Measurements from ENCODE around the gene GPR39.
"Not testable (repeated sequence)": the region's sequence is repeated elsewhere in the genome, so short reads cannot be mapped to it uniquely, and the experiment has no call there.

GPR39 gene

GRCh38 chr2:132416723-132417395 is at the start of gene GPR39:
Gene GPR39, plus strand, starts transcription at chr2:132416805.
- peak; percentile 48 for DNase-seq (ENCODE audit: low spot score)
- FAIRE-seq = peak; percentile 84

- DNase-seq (ENCODE audit: low spot score) (no peak), FAIRE-seq (no peak)
Observed at GRCh38 chr2:132368191-132368590, 48.4 kb upstream of the GPR39 start.

DNA sequence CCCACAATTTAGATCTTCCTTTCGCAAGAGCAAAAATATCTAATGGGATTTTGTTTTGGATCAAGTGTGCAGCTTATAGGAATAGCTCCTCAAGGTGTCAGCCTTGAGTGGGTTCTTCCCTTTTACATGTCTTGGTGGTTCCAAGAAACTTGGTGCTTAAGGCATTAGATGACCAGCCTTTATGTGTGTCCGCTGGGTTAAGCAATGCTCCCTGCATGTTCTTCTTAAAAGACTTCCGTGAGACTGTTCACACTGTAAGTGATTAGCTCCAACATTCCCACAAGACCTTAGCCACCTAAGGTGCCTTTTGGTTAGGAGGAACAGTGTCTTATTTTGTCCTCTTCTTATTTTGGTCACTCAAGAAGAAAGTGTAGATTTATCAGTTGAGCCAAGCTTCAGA is 44.3 kb upstream of the GPR39 start:
- DNase-seq (ENCODE audit: low spot score) = no peak
- no peak for FAIRE-seq

GRCh38 chr2:132373391-132374135 is 43.0 kb upstream of the GPR39 start:
- FAIRE-seq (no peak), DNase-seq (ENCODE audit: low spot score) (no peak)

- FAIRE-seq (no peak), DNase-seq (ENCODE audit: low spot score) (no peak)
Observed at GRCh38 chr2:132374151-132374550, 42.5 kb upstream of the GPR39 start.

GRCh38 chr2:132374551-132374950 is 42.1 kb upstream of the GPR39 start:
- DNase-seq (ENCODE audit: low spot score) = no peak
- FAIRE-seq = no peak

- DNase-seq (ENCODE audit: low spot score) = no peak
- no peak for FAIRE-seq
Observed at GRCh38 chr2:132374961-132375360, 41.6 kb upstream of the GPR39 start.

DNA sequence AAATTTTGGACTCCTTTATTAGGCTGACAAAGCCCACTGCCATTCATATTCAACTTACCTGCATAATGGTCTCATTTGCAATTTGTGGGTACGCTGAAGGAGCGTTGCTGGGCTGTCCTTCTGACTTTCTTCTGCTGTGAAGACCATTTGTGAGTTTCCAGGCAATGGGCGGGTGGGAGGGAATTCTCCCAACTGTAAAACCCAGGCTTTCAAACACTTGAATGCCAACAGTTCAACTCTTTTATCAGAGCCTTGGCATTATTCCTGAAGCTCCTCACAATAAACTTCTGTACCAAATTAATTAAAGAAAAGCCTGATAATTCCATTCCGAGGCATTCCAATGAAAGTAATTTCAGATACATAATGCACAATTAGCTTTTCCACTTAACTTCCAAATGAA is 35.2 kb upstream of the GPR39 start:
- no peak for FAIRE-seq

GRCh38 chr2:132383956-132384355 is 32.6 kb upstream of the GPR39 start:
- DNase-seq (ENCODE audit: low spot score) (no peak), FAIRE-seq (no peak)

More for the DNA sequence above, 35.2 kb upstream of the GPR39 start:
- no peak for DNase-seq (ENCODE audit: low spot score)

GRCh38 chr2:132384491-132385151 is 32.0 kb upstream of the GPR39 start:
- no peak for DNase-seq (ENCODE audit: low spot score)
- no peak for FAIRE-seq

GRCh38 chr2:132387126-132387525 is 29.5 kb upstream of the GPR39 start:
- FAIRE-seq (no peak), DNase-seq (ENCODE audit: low spot score) (no peak)

GRCh38 chr2:132390076-132390475 is 26.5 kb upstream of the GPR39 start:
- no peak for DNase-seq (ENCODE audit: low spot score)
- no peak for FAIRE-seq

GRCh38 chr2:132391378-132391777 is 25.2 kb upstream of the GPR39 start:
- DNase-seq (ENCODE audit: low spot score) = no peak
- FAIRE-seq = no peak

DNA sequence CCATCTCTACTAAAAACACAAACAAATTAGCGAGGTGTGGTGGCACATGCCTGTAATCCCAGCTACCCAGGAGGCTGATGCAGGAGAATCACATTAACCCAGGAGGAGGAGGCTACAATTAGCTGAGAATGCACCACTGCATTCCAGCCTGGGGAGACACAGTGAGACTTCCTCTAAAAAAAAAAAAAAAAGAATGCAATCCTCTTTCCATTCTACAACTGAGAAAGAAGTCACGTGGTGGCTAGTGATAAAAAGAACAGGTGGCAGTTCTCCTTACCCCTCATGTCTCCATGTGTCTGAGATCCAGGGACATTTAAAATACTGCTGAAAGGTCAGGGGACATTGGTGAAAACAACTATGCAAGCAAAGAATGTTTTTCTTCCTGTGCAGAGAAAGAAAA is 24.4 kb upstream of the GPR39 start:
- DNase-seq (ENCODE audit: low spot score) (no peak), FAIRE-seq (no peak)

DNA sequence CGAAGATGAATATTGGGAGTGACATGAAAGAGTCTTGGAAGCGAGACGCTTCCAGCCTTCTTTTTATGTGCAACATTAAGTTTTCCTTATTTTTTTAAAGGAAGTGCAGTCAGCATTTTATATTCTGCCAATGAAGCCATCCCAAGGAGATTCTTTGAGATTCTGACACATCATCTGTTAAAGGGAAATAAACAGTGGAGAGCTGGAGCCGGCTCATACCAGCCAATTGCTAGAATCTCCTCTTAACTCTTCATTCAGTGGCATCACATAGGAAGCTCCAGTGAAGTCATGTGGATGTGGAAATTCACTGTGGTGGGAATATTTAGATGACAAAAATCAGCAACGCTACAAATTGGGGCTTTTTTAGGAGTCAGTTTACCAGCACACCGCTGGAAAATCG is 23.7 kb upstream of the GPR39 start:
- FAIRE-seq (no peak), DNase-seq (ENCODE audit: low spot score) (no peak)

GRCh38 chr2:132397042-132397441 is 19.6 kb upstream of the GPR39 start:
- not testable (repeated sequence) for DNase-seq (ENCODE audit: low spot score); FAIRE-seq

- no peak for FAIRE-seq
- no peak for DNase-seq (ENCODE audit: low spot score)
Observed at GRCh38 chr2:132400169-132400900, 16.3 kb upstream of the GPR39 start.

DNA sequence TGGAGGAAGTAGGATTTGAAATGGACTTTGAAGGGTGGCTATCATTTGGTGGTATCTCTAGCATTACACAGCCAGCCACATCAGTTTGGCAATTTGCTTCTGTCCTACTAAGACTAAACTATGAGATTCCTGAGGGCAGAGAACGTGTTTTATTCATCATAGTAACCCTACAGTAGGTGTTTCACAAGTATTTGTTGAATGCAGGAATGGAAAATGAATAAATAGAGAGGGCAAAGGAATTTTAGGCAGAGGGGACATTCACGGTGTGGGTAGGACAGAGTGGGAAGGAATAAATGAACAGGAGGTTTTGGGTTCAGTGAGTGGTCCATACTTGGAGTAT is 15.7 kb upstream of the GPR39 start:
- no peak for FAIRE-seq
- DNase-seq (ENCODE audit: low spot score) = no peak

- FAIRE-seq (no peak), DNase-seq (ENCODE audit: low spot score) (no peak)
Observed at GRCh38 chr2:132401326-132401725, 15.3 kb upstream of the GPR39 start.

GRCh38 chr2:132403146-132403545 is 13.5 kb upstream of the GPR39 start:
- DNase-seq (ENCODE audit: low spot score) (no peak), FAIRE-seq (no peak)

- DNase-seq (ENCODE audit: low spot score) (no peak), FAIRE-seq (no peak)
Observed at GRCh38 chr2:132404056-132404455, 12.5 kb upstream of the GPR39 start.

GRCh38 chr2:132407784-132408183 is 8.8 kb upstream of the GPR39 start:
- no peak for DNase-seq (ENCODE audit: low spot score)
- FAIRE-seq = no peak
